ENCODE data around the gene CAMK4. TPM values are rescaled to one million over a fixed set of nuclear protein-coding genes. Genes with fewer than 3 reads are reported as not detected.

CAMK4 gene
- total RNA-seq, 2 donors from 2014 or later: 36.0 to 37.0 TPM

DNA sequence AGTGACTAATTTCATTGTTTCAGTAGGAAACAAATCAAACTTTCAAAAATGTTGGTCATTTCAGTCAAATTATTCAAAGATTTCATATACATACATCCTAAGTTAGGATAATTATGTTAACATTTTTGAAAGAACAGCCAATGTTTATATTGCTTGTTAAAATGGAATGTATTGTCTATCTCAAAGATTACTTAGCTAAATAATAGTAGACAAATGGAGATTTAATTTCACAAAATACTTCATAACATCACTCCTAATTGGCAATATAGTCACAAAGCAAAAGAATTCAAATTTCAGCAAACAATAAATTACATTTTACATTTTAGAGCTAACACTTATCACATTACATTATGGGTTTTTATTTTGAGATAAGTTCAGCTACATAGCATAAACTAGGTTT lies 262.7 kb downstream of the CAMK4 start:
- Mint-ChIP-seq H3K9me3 (no peaks in the 10 kb centered on the region), H3K36me3 (ENCODE audit: low read depth) (peaks cover 55% of the 10 kb centered on the region), H3K4me3 (no peak overlapping the region), H3K4me1 (no peaks in the 10 kb centered on the region), H3K27ac (no peak overlapping the region), H3K27me3 (no peaks in the 10 kb centered on the region)
- no peak for ATAC-seq (replicated peaks)

GRCh38 chr5:111488353-111488752 lies 264.2 kb downstream of the CAMK4 start:
- Mint-ChIP-seq H3K4me3 (no peak overlapping the region), H3K9me3 (no peaks in the 10 kb centered on the region), H3K27me3 (no peaks in the 10 kb centered on the region), H3K36me3 (ENCODE audit: low read depth) (peaks cover 49% of the 10 kb centered on the region), H3K27ac (no peak overlapping the region), H3K4me1 (no peaks in the 10 kb centered on the region)
- ATAC-seq (replicated peaks): no peak

GRCh38 chr5:111493031-111493430 lies 268.8 kb downstream of the CAMK4 start:
- Mint-ChIP-seq H3K4me3 (no peak overlapping the region), H3K36me3 (ENCODE audit: low read depth) (peaks cover 56% of the 10 kb centered on the region), H3K4me1 (peaks cover 13% of the 10 kb centered on the region), H3K27me3 (no peaks in the 10 kb centered on the region), H3K27ac (peak overlapping the region; percentile 28), H3K9me3 (no peaks in the 10 kb centered on the region)
- ATAC-seq (replicated peaks): no peak

DNA sequence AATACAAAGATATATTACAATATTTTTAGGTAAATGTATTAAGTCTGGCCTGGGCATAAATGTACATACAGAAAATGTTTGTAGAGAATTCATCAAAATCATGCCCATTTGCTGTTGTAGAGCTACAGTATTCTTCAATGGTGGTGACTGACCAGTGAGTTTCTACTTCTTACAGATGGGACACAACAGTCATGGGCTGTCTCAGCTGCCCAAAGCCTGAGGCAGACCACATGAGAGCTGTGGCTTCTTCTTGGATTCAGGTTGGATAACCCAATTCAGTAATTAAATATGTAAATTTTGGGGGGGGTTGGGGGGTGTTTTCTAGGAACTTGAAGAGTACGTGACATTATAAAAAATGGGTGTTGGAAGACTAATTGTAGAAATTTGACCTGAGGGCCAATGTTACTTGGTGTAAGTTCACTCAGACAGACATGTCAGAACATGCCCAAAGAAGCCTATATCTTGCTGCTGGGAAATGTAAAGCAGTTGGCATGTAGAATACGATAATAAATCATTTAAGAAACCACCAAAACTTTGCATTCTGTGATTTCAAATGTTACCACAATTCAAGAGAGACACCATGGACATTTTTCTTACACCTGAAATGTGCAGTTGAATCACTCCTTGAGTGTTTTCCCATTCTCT lies 270.3 kb downstream of the CAMK4 start:
- no peak overlapping the region for H3K4me3 Mint-ChIP-seq
- H3K36me3 Mint-ChIP-seq (ENCODE audit: low read depth): peaks cover 65% of the 10 kb centered on the region
- H3K4me1 Mint-ChIP-seq: peaks cover 20% of the 10 kb centered on the region
- peak overlapping the region; percentile 85 for H3K27ac Mint-ChIP-seq
- peak; percentile 60 for ATAC-seq (replicated peaks)
- H3K9me3 Mint-ChIP-seq: no peaks in the 10 kb centered on the region
- H3K27me3 Mint-ChIP-seq: no peaks in the 10 kb centered on the region

DNA sequence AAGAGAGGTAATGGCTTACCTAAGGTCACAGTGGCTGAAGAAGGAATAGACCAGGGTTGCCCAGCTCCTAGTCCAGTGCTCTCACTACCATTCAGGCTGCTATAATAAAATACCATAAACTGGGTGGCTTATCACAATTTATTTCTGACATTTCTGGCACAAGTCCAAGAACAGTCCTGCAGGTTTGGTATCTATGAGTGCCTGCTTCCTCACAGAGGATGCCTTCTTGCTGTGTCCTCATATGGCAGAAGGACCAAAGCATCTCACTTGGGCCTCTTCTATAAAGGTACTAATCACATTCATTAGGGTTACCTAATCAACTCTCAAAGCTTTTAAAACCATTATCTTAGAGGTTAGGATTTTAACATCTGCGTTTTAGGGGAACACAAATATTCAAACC lies 271.0 kb downstream of the CAMK4 start:
- H3K4me1 Mint-ChIP-seq: peaks cover 20% of the 10 kb centered on the region
- H3K27me3 Mint-ChIP-seq: no peaks in the 10 kb centered on the region
- ATAC-seq (replicated peaks): no peak
- no peaks in the 10 kb centered on the region for H3K9me3 Mint-ChIP-seq
- H3K27ac Mint-ChIP-seq: peak overlapping the region; percentile 61
- peaks cover 71% of the 10 kb centered on the region for H3K36me3 Mint-ChIP-seq (ENCODE audit: low read depth)
- H3K4me3 Mint-ChIP-seq: no peak overlapping the region

DNA sequence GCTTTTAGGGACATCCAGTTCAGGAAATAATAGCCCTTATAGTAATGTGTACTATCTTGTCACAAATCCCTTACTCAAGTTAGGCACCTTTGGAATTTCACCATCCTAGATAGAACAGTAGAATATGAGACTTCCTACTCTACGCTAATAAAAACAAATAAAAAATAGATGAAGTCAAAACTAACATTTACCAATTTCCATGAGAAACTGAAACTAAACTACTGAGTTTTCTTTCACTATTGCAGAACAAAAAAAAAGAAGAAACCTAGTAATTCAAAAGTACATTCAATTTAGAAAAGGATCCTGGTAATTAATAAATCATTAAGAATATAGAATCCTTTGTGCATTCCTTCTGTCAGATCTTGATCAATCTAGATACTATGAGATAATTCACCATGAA lies 274.2 kb downstream of the CAMK4 start:
- no peaks in the 10 kb centered on the region for H3K27me3 Mint-ChIP-seq
- no peak for ATAC-seq (replicated peaks)
- H3K4me1 Mint-ChIP-seq: peaks cover 20% of the 10 kb centered on the region
- H3K36me3 Mint-ChIP-seq (ENCODE audit: low read depth): peaks cover 92% of the 10 kb centered on the region
- H3K9me3 Mint-ChIP-seq: no peaks in the 10 kb centered on the region
- peak overlapping the region; percentile 12 for H3K4me3 Mint-ChIP-seq
- peak overlapping the region; percentile 69 for H3K27ac Mint-ChIP-seq

DNA sequence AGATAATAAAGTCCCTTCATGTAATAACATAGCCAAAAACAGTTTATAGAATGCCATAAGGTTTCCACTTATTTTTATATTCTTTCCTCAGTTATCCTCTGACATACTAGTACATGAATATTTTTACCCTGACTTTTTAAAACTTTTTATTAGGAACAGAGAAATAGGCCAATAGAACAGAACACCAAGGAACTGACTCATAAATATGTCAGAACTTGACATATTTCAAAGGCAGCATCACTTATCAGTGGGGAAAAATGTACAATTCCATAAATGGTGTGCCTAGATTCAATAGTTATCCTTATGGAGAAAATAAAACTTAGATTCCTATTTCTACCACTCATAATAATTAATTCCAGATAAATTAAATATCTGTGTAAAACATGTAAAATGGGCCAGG lies 278.8 kb downstream of the CAMK4 start:
- H3K27ac Mint-ChIP-seq: no peak overlapping the region
- no peaks in the 10 kb centered on the region for H3K9me3 Mint-ChIP-seq
- H3K4me1 Mint-ChIP-seq: peaks cover 10% of the 10 kb centered on the region
- no peak overlapping the region for H3K4me3 Mint-ChIP-seq
- H3K36me3 Mint-ChIP-seq (ENCODE audit: low read depth): peaks cover 93% of the 10 kb centered on the region
- no peak for ATAC-seq (replicated peaks)
- no peaks in the 10 kb centered on the region for H3K27me3 Mint-ChIP-seq

- no peak overlapping the region for H3K27ac Mint-ChIP-seq
- H3K27me3 Mint-ChIP-seq: no peaks in the 10 kb centered on the region
- no peak overlapping the region for H3K4me3 Mint-ChIP-seq
- H3K4me1 Mint-ChIP-seq: peaks cover 14% of the 10 kb centered on the region
- peaks cover 84% of the 10 kb centered on the region for H3K36me3 Mint-ChIP-seq (ENCODE audit: low read depth)
- ATAC-seq (replicated peaks): no peak
- no peaks in the 10 kb centered on the region for H3K9me3 Mint-ChIP-seq
These were observed 280.9 kb downstream of the CAMK4 start for GRCh38 chr5:111505096-111505495.

- Mint-ChIP-seq H3K4me1 (peaks cover 21% of the 10 kb centered on the region), H3K36me3 (ENCODE audit: low read depth) (peaks cover 86% of the 10 kb centered on the region), H3K27ac (no peak overlapping the region), H3K4me3 (no peak overlapping the region), H3K27me3 (no peaks in the 10 kb centered on the region), H3K9me3 (no peaks in the 10 kb centered on the region)
- ATAC-seq (replicated peaks): no peak
These were observed 283.1 kb downstream of the CAMK4 start for GRCh38 chr5:111507276-111507675.

DNA sequence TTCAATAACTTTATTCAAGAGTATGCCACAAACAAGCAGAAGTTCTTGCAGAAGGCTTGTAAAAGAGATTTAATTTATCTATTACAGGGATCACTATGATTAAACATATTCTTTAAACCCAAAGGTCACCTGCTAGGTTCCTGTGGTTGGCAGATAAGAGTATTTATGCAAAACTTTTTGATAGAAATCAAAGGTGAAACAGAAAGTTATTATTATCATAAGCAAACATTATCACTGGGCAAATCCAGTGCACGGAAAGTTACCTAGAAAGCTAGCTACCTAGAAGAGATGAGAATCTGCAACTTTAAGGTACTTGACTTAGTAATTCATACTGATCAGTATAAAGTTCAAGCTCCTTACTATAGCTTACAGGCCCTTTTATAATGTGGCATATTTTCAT lies 284.9 kb downstream of the CAMK4 start:
- peaks cover 76% of the 10 kb centered on the region for H3K36me3 Mint-ChIP-seq (ENCODE audit: low read depth)
- peak overlapping the region; percentile 96 for H3K4me3 Mint-ChIP-seq
- peaks cover 29% of the 10 kb centered on the region for H3K4me1 Mint-ChIP-seq
- H3K9me3 Mint-ChIP-seq: no peaks in the 10 kb centered on the region
- peak overlapping the region; percentile 33 for H3K27ac Mint-ChIP-seq
- no peak for ATAC-seq (replicated peaks)
- no peaks in the 10 kb centered on the region for H3K27me3 Mint-ChIP-seq

- Mint-ChIP-seq H3K9me3 (no peaks in the 10 kb centered on the region), H3K4me1 (peaks cover 29% of the 10 kb centered on the region), H3K4me3 (peak overlapping the region; percentile 96), H3K27ac (peak overlapping the region; percentile 99), H3K36me3 (ENCODE audit: low read depth) (peaks cover 56% of the 10 kb centered on the region), H3K27me3 (no peaks in the 10 kb centered on the region)
- no peak for ATAC-seq (replicated peaks)
These were observed 287.1 kb downstream of the CAMK4 start for GRCh38 chr5:111511174-111511830.

- Mint-ChIP-seq H3K9me3 (no peaks in the 10 kb centered on the region), H3K27me3 (no peaks in the 10 kb centered on the region), H3K4me3 (peak overlapping the region; percentile 96), H3K27ac (peak overlapping the region; percentile 99), H3K4me1 (peaks cover 29% of the 10 kb centered on the region), H3K36me3 (ENCODE audit: low read depth) (peaks cover 50% of the 10 kb centered on the region)
- peak; percentile 16 for ATAC-seq (replicated peaks)
These were observed 287.7 kb downstream of the CAMK4 start for GRCh38 chr5:111511831-111512374.

DNA sequence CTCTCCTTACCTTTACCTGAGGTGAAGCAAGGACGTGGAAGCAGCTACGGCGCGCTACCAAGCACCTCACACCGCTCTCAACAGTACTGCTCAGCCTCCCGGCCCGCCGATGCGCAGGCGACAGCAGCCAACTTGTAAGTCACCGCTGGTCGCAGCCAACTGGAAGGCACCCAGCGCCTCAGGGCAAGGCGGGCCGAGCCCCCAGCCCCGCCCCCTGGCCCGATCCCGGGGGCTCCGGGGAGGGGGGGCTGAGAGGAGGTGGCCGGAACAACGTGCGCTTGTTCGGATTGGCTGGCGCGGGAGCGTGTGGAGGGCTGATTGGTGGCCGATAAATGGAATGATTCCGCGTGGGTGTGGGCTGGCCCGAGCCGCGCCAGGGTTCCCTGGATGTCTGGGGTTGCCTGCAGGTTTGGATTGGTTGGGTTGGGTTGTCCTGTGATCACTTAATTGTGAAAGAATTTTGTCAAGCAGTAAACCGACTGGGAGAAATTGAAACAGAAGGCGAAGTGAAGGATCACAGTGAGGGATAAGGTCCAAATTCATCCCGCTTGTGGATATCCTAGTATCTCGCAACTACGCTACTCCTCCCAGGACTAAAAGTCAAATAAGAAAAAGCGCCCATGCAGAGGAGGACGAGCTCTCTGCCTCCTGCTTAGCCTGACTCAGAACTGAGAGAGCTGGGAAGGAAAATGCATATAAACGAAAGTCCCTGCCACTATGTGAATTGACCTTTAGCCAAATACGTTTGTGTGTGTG lies 288.4 kb downstream of the CAMK4 start, which contains the start of gene STARD4:
STARD4 (minus strand) TSS at position 161 of the 756 bp plus-strand sequence. CDS start 5,102 bp downstream, outside the sequence.
- peak within 1 kb of the TSS; percentile 99 for H3K27ac Mint-ChIP-seq
- peaks cover 29% of the 10 kb centered on the region for H3K4me1 Mint-ChIP-seq
- no peaks in the 10 kb centered on the region for H3K27me3 Mint-ChIP-seq
- H3K9me3 Mint-ChIP-seq: no peaks in the 10 kb centered on the region
- ATAC-seq (replicated peaks): peak; percentile 91
- H3K36me3 Mint-ChIP-seq (ENCODE audit: low read depth): peaks cover 44% of the 10 kb centered on the region
- peak within 1 kb of the TSS; percentile 96 for H3K4me3 Mint-ChIP-seq

GRCh38 chr5:111513131-111513520 lies 288.9 kb downstream of the CAMK4 start:
- no peaks in the 10 kb centered on the region for H3K9me3 Mint-ChIP-seq
- H3K4me1 Mint-ChIP-seq: peaks cover 24% of the 10 kb centered on the region
- H3K27ac Mint-ChIP-seq: peak overlapping the region; percentile 99
- peaks cover 38% of the 10 kb centered on the region for H3K36me3 Mint-ChIP-seq (ENCODE audit: low read depth)
- no peaks in the 10 kb centered on the region for H3K27me3 Mint-ChIP-seq
- H3K4me3 Mint-ChIP-seq: peak overlapping the region; percentile 96
- no peak for ATAC-seq (replicated peaks)
